ENCODE data around the gene CSTF3. TPM values are rescaled to one million over a fixed set of nuclear protein-coding genes. Genes with fewer than 3 reads are reported as not detected.

Gene CSTF3
- total RNA-seq, 6 experiments from 2014 or later = 28.9 to 39.5 (median 35.6) TPM

- Mint-ChIP-seq H3K9me3 (no peaks in the 10 kb centered on the region), H3K4me3 (no peak overlapping the region), H3K4me1 (ENCODE audit: low read depth) (peaks cover 11% of the 10 kb centered on the region), H3K27me3 (ENCODE audit: insufficient read depth) (peaks cover 5% of the 10 kb centered on the region), H3K27ac (no peak overlapping the region), H3K36me3 (ENCODE audit: low read depth) (no peaks in the 10 kb centered on the region)
- DNase-seq = no peak
- no peak for TF ChIP-seq CTCF (IDR thresholded peaks at IDR 0.05)
Measured at GRCh38 chr11:33195462-33196173, 34.3 kb upstream of the CSTF3 start.

GRCh38 chr11:33194455-33194854 lies 33.2 kb upstream of the CSTF3 start:
- TF ChIP-seq CTCF (IDR thresholded peaks at IDR 0.05) = no peak
- H3K36me3 Mint-ChIP-seq (ENCODE audit: low read depth) = no peaks in the 10 kb centered on the region
- no peak overlapping the region for H3K4me3 Mint-ChIP-seq
- no peak for DNase-seq
- no peak overlapping the region for H3K27ac Mint-ChIP-seq
- peaks cover 5% of the 10 kb centered on the region; the same call in 1 of the 2 replicates for H3K27me3 Mint-ChIP-seq (ENCODE audit: insufficient read depth)
- H3K9me3 Mint-ChIP-seq = no peaks in the 10 kb centered on the region
- H3K4me1 Mint-ChIP-seq (ENCODE audit: low read depth) = peaks cover 11% of the 10 kb centered on the region

- H3K36me3 Mint-ChIP-seq (ENCODE audit: low read depth) = no peaks in the 10 kb centered on the region
Measured at GRCh38 chr11:33191467-33191866, 30.2 kb upstream of the CSTF3 start.

GRCh38 chr11:33187998-33188722 lies 26.9 kb upstream of the CSTF3 start:
- Mint-ChIP-seq H3K9me3 (no peaks in the 10 kb centered on the region), H3K4me3 (peak overlapping the region; percentile 4; the same call in 1 of the 2 replicates), H3K27ac (no peak overlapping the region), H3K27me3 (ENCODE audit: insufficient read depth) (peaks cover 1% of the 10 kb centered on the region; the same call in 1 of the 2 replicates), H3K4me1 (ENCODE audit: low read depth) (peaks cover 25% of the 10 kb centered on the region), H3K36me3 (ENCODE audit: low read depth) (no peaks in the 10 kb centered on the region)
- no peak for DNase-seq
- TF ChIP-seq CTCF (IDR thresholded peaks at IDR 0.05) = no peak

More at GRCh38 chr11:33191467-33191866, 30.2 kb upstream of the CSTF3 start:
- DNase-seq = no peak
- Mint-ChIP-seq H3K27me3 (ENCODE audit: insufficient read depth) (peaks cover 1% of the 10 kb centered on the region; the same call in 1 of the 2 replicates), H3K4me1 (ENCODE audit: low read depth) (peaks cover 25% of the 10 kb centered on the region), H3K27ac (no peak overlapping the region), H3K4me3 (no peak overlapping the region), H3K9me3 (no peaks in the 10 kb centered on the region)
- TF ChIP-seq CTCF (IDR thresholded peaks at IDR 0.05) = no peak

GRCh38 chr11:33185756-33186155 lies 24.5 kb upstream of the CSTF3 start:
- Mint-ChIP-seq H3K9me3 (no peaks in the 10 kb centered on the region), H3K4me3 (no peak overlapping the region), H3K27ac (no peak overlapping the region), H3K4me1 (ENCODE audit: low read depth) (peaks cover 14% of the 10 kb centered on the region), H3K27me3 (ENCODE audit: insufficient read depth) (peaks cover 4% of the 10 kb centered on the region; the same call in 1 of the 2 replicates), H3K36me3 (ENCODE audit: low read depth) (no peaks in the 10 kb centered on the region)
- TF ChIP-seq CTCF (IDR thresholded peaks at IDR 0.05) = no peak
- DNase-seq = no peak

Measured in HFFc6 (cell line).